ENCODE data around the gene VKORC1L1.
A peak's percentile ranks its signal among the peaks of the same experiment; 100 is the strongest.
"Not testable (repeated sequence)": the region's sequence is repeated elsewhere in the genome, so short reads cannot be mapped to it uniquely, and the experiment has no call there.

Gene VKORC1L1

DNA sequence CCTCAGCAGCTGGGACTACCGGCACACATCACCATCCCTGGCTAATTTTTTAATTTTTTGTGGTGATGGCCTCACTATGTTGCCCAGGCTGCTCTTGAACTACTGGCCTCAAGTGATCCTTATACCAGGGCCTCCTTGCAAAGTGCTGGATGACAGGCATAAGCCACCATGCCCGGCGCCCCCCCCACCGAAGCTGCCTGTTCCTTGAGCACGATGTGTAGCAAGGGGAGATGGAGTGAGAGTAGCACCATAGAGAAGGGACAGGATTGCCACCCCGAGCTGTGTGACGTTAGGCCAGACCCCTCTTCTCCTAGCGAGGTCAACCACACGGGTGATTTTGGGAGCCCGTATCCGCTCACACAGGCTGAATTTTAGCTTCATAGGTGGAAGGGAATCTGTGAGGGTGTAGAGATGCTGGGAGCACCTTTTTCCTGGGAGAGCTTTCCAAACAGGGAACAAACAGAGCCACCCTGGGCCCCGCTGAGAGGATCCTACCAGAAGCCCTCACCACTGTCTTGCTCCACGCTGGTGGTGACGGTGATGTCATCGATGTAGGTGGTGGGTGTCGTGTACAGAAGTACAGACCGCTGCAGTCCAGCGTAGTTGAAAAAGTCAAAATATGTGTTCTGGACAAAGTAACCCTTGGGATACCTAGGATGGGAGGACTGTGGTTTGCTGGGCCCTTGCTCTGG is 106.2 kb downstream of the VKORC1L1 start:
- DNase-seq (ENCODE audit: low read depth), result no peak

DNA sequence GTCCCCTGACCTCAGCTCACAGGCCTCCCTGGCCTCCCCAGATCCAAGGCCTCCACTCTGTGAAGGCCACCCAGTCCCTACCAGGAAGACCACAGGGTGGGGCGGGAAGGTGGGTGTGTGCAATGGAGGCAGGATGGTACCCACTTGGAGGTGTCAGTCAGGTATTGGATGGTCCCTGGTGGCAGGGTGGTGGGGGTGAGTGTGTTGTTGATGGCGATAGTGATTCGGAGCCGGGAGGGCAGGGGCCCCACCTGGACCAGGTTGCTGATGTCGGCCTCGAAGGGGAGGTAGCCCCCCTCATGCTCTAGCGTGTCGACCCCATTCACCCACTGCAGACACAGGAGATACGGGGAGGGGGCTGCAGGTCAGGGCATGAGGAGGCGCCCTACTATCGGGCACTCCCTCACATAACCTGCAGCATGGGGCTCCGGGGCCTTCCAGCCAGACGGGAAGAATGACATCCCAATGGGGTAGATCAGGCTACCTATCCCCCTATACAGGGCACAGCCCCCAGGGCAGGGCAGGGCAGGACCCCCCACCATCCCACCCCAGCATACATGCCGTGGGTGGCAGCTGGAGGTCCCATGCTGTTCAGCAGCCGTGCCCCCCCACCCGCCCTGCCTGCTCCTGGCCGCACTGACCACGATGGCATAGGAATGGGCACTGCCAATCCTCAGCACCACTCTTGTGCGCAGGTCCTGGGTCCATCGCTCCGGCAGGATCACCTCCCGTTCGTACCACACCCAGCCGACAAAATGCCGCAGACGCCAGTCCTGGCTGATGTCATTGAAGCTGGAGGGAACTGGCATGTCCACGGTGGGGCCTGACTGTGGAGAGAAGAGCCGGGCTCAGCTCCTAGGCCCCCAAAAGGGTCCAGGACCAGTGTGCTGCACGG is 107.0 kb downstream of the VKORC1L1 start:
- no peak for DNase-seq (ENCODE audit: low read depth)

DNA sequence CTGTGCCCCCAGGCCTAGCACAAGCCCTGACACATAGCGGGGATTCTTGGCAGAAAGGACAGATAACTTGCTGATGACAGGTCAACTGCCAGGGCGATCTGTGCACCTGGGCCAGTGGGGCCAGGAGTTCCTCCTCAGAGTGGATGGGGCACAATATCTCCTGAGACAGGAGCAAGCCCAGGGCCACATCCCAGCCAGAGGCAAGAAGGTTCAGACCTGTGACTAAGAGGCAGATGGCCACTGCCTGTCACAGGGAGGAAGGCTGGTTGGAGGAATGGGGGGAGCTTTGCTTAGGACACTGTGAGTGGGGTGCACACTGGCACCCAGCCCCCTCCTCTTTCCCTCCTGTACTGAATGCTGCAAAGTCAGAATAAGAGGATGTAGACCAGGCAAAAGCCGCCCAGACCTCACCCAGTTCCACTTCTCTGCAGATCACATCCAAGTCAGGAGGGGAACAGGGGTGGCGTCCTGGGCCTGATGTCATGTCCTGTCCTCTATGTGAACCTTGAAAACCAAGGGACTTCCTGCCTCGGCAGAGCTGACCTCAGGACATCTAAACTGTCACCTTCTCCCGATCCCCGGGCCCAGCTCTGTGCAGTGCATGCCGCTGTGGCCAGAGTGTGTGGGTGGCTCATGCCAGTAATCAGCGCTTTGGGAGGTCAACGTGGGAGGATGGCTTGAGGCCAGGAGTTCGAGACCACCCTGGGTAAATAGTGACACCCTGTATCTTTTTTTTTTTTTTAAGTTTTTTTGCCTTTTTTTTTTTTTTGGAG is 107.8 kb downstream of the VKORC1L1 start:
- DNase-seq (ENCODE audit: low read depth), result peak; percentile 68

DNA sequence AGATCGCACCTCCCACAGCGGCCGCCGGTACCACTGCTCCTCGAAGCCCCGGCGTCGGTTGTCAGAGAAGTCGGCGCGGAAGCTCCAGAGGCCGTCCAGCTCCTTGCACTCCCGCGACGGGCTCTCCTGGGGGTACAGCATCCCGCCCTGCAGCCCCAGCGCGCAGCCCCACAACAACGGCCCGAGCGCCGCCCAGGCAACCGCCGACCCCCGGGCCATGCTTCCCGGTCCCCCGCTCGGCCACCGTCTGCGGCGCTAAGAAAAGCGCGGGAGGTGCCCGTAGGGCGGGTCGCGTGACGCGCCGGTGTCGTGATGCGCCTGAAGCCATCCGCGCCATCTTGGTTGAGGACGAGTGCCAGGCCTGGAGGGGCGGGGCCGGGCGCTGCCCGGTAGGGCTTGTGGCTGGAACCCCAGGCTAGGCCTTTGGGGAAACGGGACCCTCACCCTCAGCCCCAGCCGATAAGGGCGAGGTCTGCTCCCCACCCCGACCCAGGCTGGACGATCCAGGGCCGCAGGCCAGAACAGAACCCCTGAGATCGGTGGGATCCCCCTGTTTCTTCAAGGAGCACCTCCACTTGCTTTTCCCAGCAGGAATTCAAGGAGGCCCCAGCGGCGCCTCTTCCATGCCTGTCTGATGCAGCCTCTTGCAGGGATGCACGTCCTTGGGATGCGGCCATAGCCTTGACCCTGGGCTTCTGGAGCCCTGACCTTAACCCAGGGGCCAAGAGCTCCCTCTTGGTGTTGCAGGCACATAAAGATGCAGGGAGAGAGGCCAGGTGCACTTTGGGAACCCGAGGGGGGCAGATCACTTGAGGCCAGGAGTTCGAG is 109.3 kb downstream of the VKORC1L1 start, which contains the start of gene GUSB:
Gene GUSB, minus strand, starts transcription at position 249 of the 828 bp plus-strand sequence. Its CDS starts 30 bp downstream, at position 219.
- peak; percentile 79 for DNase-seq (ENCODE audit: low read depth)

DNA sequence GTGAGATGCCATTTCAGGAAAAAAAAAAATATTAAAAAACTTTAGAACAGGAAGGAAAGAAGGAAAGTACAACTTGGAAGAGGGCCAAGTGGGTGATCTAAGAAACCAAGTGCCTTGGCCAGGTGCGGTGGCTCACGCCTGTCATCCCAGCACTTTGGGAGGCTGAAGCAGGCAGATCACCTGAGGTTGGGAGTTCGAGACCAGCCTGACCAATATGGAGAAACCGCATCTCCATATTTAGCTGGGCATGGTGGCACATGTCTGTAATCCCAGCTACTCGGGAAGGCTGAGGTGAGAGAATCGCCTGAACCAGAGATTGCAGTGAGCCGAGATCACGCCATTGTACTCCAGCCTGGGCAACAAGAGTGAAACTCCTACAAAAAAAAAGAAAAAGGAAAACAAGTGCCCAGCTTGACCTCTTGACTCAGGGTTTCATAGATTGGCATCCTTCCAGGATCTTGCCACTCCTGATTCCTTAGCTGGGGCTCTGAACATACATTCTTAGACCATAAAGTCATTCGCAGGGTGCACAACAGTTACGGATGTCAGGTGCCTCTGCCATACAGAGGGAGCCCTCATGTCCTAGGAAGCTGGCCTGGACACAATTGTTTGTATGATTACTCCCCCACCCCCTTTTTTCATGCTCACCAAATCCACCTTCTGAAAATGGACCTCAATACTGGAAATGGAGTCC is 111.2 kb downstream of the VKORC1L1 start:
- no peak for DNase-seq (ENCODE audit: low read depth)

DNA sequence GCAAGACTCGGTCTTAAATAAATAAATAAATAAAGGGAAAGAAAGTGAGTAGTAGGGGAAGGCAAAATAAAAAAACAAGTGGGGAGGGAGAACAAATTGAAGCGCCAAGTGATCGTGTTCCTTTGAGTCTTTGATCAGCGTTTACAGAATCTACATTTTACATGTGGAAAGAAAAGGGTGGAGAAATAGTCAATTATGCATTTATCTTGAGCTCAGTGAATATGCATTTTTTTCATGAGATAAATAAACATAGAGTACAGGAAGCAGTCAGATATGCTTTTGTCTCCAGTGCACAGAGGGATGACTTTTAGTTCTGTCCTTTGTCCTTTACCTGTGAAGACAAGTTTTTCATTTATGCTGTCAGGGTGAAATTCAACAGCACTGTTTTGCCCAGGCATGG is 115.2 kb downstream of the VKORC1L1 start:
- DNase-seq (ENCODE audit: low read depth), result no peak

DNA sequence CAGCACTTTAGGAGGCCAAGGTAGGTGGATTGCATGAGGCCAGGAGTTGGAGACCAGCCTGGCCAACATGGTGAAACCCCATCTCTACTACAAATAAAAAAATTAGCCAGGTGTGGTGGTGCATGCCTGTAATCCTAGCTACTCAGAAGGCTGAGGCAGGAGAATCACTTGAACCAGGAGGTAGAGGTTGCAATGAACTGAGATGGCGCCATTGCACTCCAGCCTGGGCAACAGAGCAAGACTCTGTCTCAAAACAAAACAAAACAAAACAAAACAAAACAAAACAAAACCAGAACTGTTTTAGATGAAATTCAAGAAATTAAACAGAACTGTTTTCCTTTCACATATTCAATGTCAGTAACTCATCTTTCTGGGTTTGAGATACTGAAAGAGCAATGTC is 115.6 kb downstream of the VKORC1L1 start:
- DNase-seq (ENCODE audit: low read depth), result not testable (repeated sequence)

DNA sequence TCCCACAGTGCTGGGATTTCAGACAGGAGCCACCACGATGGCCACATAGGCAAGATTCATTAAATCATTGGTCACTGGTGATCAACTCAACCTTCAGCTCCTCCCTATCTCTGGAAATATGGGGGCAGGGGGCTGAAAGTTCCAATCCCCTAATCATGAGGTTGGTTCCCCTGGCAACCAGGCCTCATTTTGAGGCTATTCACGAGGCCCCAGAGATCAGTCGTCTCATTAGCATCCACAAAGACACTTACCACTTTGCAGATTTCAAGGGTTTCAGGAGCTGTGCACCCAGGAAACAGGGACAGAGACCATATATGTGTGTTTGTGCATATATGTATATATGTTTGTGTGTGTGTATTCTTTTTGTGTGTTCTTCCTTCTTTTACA is 116.8 kb downstream of the VKORC1L1 start:
- DNase-seq (ENCODE audit: low read depth), result no peak

DNA sequence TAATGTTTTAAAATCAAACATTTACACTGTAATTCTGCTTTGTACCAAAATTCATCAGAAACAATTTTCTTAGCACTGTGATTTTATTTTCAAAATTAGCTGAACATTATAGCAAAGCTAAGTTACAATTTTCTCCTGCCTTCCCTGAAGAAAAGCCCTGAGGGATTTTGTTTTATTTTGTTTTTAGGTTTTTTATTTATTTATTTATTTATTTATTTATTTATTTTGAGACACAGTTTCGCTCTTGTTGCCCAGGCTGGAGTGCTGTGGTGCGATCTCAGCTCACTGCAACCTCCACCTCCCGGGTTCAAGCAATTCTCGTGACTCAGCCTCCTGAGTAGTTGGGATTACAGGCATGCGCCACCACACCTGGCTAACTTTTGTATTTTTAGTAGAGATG is 119.0 kb downstream of the VKORC1L1 start:
- not testable (repeated sequence) for DNase-seq (ENCODE audit: low read depth)

DNA sequence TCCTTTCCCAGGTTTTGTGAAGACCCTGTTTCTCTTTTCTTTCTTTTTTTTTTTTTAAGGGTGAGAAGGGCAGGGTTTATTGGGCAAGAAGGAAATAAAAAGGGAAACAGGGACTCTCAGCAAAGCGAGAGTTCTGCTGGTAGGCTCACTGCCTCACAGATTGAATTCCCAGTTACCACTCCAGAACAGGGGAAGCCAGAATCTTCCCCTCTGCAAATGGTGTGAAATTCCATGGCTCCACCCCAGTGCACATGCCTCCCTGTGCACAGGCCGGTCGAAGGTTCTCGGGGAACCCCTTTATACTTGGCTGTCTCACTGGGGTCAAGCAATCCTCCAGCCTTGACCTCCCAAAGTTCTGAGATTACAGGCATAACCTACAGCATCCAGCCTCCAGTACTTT is 119.7 kb downstream of the VKORC1L1 start:
- DNase-seq (ENCODE audit: low read depth), result no peak

DNA sequence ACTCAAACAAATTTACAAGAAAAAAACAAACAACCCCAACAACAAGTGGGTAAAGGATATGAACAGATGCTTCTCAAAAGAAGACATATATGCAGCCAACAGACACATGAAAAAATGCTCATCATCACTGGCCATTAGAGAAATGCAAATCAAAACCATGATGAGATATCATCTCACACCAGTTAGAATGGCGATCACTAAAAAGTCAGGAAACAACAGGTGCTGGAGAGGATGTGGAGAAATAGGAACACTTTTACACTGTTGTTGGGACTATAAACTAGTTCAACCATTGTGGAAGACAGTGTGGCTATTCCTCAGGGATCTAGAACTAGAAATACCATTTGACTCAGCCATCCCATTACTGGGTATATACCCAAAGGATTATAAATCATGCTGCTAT is 122.1 kb downstream of the VKORC1L1 start:
- DNase-seq (ENCODE audit: low read depth), result not testable (repeated sequence)

DNA sequence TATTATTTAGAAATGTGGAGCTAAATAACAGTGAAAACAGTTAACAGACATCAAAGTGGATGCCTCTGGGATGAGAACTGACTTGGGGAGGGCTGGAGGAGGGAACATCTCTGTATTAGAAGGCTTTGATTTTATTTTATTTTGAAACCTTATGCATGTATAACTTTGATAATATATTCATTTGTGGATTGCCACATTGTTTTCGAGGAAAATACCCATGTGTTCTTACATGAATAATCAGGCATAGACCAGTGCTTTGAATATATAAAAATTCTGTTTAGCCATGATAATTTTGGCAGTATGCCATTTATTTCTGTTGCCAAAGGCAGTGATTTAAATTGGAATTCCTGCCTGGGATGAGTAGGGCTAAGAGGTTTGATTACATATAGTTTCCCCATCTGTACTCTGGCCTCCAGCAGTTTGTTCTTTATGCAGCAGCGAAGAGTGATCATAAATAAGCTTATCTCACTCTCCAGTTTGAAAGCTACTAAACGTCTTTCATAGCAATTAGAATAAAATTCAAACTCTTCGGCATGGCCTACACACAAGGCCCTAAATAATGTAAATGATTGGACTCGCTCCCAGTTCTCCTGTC is 128.0 kb downstream of the VKORC1L1 start:
- not testable (repeated sequence) for DNase-seq (ENCODE audit: low read depth)

DNA sequence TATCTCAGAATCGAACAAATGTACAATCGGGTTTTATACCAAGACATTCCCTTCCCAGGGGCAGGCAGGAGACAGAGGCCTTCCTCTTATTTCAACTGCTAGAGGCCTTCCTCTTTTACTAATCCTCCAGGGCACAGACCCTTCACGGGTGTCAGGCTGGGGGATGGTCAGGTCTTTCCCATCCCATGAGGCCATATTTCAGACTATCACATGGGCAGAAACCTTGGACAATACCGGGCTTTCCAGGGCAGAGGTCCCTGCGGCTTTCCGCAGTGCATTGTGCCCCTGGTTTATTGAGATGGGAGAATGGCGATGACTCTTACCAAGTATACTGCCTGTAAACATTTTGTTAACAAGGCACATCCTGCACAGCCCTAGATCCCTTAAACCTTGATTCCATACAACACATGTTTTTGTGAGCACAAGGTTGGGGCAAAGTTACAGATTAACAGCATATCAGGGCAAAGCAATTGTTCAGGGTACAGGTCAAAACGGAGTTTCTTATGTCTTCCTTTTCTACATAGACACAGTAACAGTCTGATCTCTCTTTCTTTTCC is 132.3 kb downstream of the VKORC1L1 start:
- DNase-seq (ENCODE audit: low read depth), result not testable (repeated sequence)

DNA sequence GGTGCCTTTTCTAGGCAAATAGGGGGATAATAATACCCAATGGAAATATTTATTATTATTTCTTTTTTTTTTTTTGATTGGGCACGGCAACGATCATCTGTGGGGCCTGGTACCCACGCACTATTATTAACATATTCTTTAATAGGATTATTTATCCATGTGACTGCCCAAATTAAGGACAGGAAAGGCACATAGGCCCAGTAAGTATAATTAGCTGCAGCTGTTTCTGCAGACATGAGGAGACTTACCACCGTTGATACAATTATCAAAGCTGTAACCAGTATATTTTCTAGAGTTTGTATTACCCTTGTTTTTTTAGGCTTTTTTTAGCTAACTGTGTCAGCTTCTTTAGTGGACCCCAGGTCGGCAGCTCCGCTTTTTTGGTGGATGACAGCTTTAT is 134.4 kb downstream of the VKORC1L1 start:
- no peak for DNase-seq (ENCODE audit: low read depth)
